Activated gamma-delta T cell treated with Interleukin-2 at 50 U/mL for 16 hours (primary cell): ENCODE data around the gene C19orf81.

Experiments
- DNase-seq: peaks from one replicate; pipeline ENCODE4 v3.0.0-alpha.2; 2020

The C19orf81 gene

DNA sequence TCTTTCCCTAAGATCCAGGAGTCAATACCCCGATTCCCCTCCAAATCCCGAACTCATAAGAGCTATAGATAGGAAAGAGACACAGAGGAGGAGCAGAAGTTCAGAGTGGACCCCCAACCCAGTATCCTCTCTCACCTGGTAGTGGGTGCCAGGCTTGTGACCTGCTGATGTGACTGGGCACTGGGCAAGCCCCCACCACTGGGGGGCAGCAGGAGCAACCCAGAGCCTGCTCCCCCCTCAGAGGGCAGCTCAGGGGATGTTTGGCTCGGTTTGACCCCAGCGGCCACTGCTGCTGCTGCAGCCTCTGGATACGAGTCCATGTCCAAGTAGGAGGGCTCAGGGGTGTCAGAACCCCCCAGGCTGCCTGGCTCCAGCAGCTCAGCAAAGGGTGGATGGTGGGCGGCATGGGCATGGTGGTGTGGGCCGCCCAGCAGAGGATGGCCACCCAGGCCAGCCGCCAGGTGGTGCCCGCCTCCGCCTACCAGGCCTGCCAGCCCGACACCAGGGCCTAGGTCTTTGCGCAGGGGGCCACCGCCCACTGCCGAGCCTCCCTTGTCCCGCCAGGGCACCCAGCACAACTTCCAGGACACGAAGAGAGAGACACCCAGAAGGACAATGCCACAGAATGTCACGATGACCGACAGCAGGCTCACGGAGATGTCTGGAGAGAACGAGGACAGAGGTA is 17.0 kb upstream of the C19orf81 start:
- DNase-seq = no peak

DNA sequence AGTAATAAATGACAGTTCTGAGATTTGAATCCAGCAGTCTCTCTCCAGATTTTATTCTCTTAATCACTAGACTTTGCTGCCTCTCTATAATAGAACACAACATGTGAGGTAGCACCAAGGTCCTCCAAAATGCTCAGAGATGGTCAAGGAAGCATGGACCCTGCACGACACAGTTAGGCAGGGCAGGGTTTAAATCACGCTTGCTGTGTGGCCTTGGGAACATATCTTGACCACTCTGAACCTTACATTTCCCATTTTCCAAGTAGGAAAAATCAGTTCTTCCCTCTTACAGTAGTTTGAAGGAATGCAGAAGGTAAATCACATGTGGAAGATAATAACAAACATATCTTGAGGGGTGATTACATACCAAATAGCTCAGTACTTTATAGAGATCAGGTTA is 15.9 kb upstream of the C19orf81 start:
- DNase-seq = no peak

DNA sequence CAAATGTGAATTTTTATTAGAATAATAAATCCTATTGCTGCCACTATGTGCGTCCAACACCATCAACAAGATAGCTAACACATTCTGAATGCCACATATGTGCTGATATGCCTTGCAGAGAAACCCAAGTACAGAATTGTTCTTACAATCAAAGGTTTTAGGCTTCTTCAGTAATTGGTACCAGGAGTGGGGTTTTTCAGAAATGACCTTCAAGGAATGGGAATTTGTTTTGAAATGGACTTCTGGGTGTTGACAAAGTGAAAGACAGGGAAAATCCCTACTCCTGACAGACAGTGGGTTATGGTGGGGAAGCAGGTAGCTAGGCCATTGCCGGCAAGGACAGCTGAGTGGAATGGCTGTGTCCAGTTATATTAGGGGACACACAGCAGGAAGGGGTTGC is 15.3 kb upstream of the C19orf81 start:
- no peak for DNase-seq

DNA sequence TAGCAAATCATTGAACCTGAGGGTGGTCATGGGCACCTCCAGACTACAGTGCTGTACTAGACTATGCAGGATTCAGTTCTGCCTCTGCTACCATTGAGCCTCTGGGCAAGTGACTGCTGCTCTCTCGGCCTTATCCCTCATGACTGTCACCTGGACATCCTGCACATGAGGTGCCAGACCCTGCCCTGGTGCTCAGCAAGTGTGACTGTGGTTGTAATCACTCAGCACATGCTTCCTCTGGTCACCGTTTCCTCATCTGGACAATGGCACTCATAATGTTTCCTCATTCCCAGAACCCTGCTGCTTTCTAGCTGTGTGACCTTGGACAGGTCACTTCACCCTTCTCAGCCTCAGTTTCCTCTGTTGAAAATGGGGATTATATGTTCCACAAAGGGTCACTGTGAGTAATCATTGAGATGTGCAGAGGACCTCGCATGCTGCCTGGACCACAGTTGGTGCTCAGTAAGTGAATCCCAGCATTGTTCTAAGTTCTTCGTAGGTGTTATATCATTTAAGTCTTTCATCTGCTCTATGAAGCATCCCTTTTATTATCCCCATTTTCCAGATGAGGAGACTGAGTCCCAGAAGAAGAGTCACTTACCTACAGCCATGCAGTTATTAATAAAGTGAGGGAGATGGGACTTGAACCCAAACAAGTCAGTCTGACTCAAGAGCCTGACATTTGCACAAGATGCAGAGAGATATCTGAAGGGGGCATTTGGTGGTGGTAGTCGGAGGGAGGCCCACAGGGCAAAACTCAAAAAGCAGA is 12.7 kb upstream of the C19orf81 start:
- no peak for DNase-seq

DNA sequence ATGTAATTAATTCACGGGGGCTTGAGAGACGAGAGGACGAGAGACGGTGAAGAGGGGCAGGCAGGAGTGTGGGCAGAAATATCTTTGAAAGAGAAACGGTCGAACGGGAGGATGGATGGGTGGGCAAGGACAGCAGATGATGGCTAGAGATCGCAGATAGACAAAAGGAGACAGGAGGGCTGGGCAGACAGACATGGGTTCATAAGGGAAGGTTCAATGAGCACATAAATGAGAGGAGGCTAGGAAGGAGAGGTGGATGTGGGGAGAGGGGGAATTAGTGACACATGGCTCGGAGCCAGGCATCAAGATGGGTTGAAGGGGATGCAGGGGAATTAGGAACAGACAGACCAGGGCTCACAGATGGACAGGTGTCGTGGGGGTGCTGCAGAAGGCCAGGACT is 10.6 kb upstream of the C19orf81 start:
- no peak for DNase-seq

DNA sequence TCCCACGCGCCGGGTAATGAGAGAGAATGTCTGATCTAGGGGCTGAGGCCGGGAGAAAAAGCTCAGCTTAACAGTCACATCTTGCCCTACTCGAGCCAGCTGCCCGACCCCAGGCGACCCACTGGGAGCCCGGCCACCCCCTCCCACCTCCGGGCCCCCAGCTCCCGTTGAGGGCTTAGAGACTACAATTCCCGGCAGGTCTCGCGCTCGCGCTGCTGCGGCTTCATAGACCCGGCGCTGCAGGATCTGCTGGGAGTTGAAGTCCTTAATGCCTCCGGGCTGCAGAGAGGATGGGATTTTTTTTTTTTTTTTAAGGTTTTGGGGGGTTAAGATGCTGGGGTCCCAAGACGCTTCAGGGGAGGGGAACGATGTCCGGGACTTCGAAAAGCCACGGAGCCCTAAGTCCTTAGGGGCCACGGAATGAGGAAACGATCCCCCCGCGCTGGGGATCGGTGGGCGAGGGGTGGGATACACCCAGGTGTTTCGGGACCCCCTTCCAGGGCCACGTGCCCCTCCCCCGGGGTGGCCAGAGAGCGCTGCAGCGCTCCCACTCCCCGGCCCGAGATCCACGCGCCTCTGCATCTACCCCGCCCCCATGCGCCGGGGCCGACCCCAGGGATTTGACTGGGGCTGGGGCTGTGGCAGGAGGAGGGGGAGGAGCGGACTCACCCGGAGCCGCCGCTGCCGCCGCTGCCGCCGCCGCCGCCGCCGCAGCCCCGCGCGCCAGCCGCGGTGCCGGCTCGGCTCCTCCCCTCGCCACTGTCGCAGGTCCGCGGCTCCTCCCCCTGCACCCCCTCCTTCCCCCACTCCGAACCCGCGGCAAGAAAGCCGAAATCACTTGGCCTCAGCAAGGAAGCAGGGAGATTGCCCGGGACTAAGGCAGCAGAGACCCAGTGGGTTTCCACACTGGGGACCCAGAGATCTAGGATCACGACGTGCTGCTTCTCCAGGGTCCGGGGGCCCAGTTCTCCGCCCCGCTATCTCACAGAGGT is 9.8 kb upstream of the C19orf81 start, which contains the start of gene SYT3:
TSS of gene SYT3 (minus strand) at position 761 of the 992 bp plus-strand sequence. CDS start 2,470 bp downstream, outside the sequence.
- peak; percentile 13 for DNase-seq

DNA sequence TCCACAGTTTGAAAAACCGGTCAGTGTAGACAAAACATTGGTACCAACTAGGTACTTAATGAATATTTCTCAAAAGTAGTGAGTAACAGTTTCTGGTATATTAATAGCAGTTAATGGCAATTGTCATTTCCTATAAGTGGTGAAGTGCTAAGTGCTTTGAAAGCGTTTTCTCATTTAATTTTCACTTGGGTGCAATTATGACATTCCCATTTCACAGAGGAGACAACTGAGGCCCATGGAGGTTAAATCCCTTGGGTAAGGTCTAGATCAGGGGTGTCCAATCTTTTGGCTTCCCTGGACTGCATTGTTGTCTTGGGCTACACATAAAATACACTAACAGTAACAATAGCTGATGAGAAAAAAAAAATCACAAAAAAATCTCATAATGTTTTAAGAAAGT is 8.9 kb upstream of the C19orf81 start:
- DNase-seq = no peak

DNA sequence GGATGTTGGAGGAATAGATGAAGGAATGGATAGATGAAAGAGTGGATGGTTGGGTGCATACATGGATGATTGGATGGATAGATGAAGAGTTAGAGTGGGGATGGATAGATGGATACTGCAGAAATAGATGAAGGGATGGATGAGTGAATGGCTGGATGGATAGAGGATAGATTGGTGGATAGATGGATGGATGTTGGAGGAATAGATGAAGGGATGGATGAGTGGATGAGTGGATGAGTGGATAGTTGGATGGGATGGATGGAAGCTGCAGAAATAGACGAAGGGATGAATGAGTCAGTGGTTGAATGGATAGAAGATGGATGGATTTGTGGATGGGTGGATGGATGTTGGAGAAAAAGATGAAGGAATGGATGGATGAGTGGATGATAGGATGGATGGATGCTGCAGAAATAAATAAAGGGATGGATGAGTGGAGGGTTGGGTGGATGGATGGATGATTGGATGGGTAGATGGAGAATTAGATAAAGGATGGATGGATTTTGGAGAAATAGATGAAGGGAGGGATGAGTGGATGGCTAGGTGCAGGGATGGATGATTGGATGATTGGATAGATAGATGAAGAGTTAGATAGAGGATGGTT is 4.8 kb upstream of the C19orf81 start:
- no peak for DNase-seq

DNA sequence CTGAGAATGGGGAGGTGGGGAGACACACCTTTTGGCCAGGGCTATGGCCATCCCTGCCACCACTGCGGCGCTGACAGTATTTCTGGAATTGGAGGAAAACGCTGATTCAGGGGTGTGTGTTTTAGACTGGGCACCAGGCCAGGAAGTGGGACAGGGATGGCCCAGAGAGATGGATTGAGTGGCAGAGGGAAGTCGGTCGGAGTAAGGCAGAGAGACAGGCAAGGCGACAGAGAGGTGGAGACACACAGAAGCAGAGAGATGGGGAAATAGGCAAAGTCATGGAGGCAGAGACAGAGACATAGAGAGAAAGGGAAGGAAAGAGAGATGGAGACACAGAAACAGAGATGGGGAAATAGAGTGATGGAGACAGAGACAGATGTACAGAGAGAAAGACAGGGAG is 4.1 kb upstream of the C19orf81 start:
- DNase-seq = no peak

DNA sequence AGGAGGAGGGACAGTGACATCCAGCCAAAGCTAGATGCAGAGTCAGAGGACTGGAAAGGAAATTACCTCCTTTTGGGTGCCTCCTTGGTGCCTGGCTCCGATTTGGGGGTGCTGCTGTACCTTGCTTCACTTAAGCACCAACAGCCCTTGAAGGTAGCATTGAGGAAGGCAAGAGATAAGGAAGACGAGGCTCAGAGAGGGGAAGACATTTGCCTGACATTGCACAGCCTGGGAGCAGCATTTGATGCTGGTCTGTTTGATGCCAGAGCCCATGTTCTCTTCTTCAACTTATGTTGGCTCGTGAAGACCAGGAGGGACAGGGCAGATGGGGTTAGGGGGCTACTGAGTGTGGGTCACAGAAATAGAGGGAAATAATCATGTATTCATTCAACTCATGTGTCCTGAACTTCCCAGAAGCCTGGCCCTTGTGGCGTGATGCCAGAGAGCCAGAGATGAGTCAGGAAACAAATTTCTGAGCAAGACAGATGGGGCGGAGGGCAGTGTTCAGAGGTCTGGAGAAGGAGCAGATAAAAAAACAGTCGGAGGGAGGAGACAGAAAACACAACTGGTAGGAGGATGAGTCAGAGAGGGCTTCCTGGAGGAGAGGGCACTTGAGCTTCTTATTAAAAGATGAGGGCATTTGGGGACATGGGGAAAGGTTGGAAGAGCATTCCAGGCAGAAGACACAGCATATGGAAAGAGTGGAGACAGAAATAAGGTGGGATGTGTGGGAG is 3.0 kb upstream of the C19orf81 start:
- no peak for DNase-seq

DNA sequence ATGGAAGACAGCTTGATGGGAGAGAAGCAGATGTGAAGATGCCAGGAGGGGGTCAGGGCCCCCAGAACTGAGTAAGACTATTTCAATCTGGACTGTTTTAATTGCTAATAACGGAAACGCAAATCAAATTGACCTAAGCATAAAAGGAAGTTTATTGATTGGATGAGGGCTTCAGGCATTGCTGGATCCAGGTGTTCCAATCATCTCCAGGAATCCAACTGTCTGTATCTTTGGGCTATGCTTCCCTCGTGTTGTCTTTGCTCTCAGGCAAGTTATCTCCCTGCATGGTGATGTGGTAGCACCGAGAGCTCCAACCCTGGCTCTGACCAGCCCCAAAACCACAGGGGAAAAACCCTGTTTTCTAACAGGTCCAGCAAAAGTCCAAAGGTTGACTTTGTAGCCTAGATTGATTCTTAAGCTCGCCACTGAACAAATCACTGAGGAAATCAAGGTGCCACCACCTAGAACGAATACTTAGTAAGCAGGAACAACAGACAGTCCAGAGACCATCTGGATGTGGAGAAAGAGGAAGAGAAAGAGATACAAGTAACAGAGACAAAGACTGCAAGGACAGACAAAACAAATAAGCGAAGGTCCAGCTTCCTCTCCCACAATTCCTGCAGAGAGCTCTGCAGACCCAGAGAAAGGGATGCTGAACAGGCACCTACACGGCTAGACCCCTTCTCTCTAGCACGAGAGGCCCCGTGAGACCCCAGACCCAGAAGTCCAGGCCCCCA is 1.2 kb upstream of the C19orf81 start:
- no peak for DNase-seq

DNA sequence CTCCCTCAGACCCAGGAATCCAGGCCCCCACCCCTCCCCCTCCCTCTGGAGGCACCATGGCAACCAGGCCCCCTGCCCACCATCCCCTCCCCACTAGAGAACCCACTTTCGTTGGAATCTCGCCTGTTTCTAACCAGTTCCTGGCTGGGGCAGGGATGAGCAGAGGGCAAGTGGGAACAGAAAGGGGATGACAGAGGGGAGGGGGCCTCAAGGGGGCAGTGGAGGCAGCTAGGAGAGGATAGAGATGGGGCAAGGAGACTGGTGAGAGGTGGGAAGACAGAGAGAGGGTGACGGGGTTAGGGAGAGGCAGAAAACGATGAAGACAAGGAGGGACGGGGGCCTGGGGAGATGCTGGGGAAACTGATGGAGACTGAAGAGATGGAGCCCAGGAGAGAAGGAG is 586 bp upstream of the C19orf81 start:
- DNase-seq = no peak

DNA sequence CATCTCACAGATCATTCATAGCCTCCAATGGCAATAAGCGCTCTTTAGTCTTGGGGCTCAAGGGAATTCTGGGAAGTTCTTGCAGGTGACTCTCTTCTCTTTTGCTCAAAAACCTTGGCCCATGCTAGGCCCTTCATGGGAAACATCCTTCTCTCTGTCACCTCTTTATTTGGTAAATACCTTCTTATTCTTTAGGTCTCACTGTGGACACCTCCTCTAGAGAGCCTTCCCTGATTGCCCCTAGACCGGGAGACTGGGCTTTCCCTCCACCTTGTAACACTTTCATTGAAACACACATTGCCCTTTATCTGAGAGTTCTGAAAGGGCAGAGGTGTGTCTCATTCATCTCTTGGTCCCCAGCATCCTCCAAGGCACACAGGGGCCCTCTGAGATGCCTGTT is 1.9 kb downstream of the C19orf81 start:
- DNase-seq = no peak

DNA sequence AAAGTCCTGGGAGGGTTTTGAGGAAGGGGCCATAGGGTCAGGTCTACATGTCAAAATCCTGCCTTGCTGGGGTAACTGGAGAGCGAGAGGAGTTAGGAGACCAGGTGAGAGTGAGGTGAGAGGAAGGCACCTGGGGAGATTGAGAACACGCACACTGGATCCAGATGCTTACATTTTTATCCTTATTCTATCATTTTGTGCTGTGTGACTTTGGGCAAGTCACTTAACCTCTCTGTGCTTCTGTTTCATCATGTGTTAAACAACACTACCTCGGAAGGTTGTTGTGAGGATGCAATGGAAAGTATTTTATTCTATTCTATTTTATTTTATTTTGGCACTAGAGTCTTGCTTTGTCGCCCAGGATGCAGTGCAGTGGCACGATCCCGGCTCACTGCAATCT is 3.5 kb downstream of the C19orf81 start:
- DNase-seq = no peak

DNA sequence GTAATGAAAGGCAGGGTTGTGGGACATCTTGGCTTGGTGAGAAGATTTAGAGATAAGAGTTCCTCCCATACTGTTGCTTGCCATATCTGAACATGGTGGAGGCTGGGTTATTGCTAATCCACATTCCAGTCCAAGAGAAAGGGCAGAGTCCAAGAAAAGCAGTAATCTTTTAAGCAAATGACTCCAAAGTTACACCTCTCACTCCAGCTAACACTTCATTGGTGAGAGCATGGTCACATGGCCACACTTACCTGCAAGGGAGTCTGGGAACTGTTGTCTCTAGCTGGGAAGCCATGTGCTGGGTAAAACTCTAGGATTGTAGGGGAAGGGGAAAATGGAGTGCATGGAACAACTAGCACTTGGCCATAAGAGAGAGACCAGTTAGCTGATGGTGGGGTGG is 5.6 kb downstream of the C19orf81 start:
- no peak for DNase-seq

DNA sequence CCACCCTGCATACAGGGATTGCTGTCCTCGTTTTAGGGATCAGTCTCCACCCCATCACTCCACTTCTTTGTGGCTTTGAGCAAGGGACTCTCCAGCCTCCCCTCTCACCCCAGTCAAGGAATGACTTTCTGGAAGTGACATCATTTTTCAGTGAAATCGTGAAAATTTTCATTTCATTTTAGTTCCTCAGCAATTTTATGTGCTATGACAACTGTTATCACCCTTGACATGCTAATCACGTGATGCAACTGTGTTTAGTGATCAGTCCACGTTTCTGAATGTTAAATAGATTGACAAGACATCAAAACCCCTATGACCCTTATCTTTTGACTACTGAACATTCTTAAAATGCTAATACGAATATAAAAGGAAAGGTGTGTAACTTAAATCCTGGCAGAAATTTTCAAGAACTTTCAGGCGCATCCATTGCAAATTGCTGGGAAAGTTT is 8.0 kb downstream of the C19orf81 start:
- DNase-seq = no peak

DNA sequence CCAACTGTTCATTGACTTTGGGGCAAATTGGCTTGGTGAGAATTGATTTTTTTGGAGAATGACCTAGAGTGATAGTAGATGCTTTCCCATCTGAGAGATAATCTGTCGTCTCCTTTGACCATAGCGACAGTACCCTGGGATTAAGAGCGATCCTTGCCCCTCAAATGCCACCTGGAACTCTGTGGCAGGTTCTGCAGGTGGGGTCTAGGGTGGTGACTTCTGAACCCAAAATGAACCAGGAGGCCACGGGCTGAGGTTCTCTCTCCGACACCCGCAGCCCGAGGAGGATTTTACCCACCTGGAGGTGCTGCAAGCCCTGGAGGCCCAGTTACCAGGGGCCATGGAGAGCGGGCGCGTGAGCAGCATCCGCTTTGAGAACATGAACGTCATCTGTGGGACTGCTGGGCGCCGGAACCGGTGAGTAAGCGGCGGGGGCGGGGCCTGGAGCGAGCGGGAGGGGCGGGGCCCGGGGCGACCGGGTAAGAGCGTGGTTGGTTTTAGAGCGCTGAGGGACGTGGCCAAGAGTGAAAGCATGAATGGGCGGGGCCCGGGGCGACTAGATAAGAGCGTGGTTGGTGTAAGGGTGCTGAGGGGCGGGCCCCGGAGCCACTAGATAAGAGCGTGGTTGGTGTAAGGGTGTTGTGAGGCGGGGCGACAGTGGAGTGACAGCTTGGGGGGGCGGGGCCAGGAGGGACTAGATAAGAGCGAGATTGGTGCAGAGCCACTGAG is 8.6 kb downstream of the C19orf81 start:
- DNase-seq = peak; percentile 68

DNA sequence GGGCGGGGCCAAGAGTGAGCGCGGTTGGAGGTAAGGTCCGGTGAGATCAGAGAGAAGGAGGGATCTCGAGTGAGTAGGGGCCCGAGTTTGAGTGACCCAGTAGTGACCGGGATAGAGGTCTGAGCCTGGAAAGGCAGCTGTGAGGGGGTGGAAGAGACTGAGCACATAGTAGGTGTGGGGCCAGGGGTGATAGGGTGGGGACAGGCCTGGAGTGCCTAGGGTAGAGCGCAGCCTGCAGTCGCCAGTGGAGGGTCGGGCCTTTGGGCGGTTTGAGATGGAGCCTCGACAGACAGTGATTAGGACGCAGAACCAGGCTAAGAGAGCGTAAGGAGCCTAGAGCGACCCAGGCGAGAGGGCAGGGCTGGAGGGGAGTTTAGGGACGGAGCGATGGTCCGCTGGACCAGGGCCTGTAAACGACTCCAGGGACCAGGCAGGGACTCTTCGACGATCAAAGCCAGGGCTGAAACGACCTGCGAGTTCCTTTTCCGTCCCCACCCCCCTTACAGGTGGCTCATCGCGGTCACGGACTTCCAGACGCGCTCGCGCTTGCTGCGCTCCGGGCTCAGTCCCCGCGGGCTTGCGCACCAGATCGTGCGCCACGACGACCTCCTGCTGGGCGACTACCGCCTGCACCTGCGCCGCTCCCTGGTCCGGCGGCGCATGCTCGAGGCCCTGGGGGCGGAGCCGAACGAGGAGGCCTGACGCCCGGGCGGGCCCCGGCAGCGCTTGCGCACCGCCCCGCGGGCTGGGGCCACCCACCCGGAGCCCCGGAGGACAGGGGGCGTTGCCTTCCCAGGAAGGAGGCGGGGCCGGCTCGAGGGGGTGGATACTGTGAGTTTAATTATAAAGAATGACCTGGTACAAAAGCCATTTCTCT is 9.4 kb downstream of the C19orf81 start:
- peak; percentile 47 for DNase-seq

DNA sequence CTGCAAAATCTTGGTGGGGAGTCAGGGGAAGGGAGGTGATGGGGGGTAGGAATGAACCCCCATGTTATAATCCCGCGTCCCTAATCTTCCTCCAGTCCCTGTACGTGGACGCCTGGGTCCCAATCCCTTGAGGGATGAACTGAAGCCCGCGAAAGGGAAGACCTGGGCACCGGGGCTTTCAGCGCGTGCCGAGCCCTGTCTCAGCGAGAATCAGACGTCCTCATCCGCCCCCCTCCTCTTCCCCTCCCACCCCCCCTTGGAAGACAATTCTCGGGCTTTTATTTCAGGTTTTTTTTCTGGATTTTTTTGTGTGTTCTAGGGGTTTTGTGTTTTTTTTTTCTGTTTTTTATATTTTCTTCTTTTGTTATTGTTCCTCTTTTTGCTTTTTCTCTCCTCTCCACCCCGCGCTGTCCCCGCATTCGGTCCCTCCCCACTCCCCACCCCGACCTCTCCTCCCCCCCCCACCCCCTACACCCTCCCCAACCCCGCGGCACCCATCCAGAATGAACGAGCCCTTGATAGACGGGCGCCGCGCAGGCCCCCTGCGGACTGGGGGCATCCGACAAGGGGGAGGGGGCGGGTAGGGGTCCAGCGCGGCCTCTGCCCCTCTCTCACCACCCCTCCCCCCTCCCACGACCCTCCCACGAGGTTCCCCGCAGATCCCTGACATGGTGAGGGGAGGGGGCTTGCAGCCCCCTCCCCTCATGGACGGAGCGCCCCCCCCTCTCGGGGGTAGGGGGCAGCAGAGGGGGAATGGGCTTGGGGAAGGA is 10.3 kb downstream of the C19orf81 start:
- DNase-seq = no peak
